ENCODE measurements around the gene VEGFC.

GRCh38 chr4:176709417-176709816 lies 83.3 kb downstream of the VEGFC start:
- TF ChIP-seq, protein P1, sequence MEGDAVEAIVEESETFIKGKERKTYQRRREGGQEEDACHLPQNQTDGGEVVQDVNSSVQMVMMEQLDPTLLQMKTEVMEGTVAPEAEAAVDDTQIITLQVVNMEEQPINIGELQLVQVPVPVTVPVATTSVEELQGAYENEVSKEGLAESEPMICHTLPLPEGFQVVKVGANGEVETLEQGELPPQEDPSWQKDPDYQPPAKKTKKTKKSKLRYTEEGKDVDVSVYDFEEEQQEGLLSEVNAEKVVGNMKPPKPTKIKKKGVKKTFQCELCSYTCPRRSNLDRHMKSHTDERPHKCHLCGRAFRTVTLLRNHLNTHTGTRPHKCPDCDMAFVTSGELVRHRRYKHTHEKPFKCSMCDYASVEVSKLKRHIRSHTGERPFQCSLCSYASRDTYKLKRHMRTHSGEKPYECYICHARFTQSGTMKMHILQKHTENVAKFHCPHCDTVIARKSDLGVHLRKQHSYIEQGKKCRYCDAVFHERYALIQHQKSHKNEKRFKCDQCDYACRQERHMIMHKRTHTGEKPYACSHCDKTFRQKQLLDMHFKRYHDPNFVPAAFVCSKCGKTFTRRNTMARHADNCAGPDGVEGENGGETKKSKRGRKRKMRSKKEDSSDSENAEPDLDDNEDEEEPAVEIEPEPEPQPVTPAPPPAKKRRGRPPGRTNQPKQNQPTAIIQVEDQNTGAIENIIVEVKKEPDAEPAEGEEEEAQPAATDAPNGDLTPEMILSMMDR (conservative IDR thresholded peaks at IDR 0.05; ENCODE audit: low read length): no peak
- no peak for TF ChIP-seq EZH2phosphoT487 (IDR thresholded peaks at IDR 0.05; ENCODE audit: borderline replicate concordance)
